ENCODE results near the gene FCRLB.

FCRLB gene

GRCh38 chr1:161727256-161727924, 6.0 kb downstream of the FCRLB start:
- peaks cover 55% of the 10 kb centered on the region for H3K4me1 Mint-ChIP-seq
- H3K9me3 Mint-ChIP-seq, result no peaks in the 10 kb centered on the region
- ATAC-seq (peak; percentile 34), DNase-seq (peak; percentile 40 to 62)
- H3K27me3 Mint-ChIP-seq, result peaks cover 31% of the 10 kb centered on the region
- H3K27ac Mint-ChIP-seq, result peak overlapping the region; percentile 94 to 95
- peak overlapping the region; percentile 81 to 96 for H3K4me3 Mint-ChIP-seq

GRCh38 chr1:161728376-161729226, 7.3 kb downstream of the FCRLB start:
- Mint-ChIP-seq H3K9me3 (no peaks in the 10 kb centered on the region), H3K4me1 (peaks cover 52% of the 10 kb centered on the region), H3K4me3 (peak overlapping the region; percentile 4 to 96), H3K27me3 (peaks cover 20% of the 10 kb centered on the region), H3K27ac (no peak overlapping the region)
- no peak for ATAC-seq
- no peak for DNase-seq

- DNase-seq, result peak; percentile 38 to 56
- Mint-ChIP-seq H3K4me1 (peaks cover 46% of the 10 kb centered on the region), H3K4me3 (peak overlapping the region; percentile 41 to 57), H3K27me3 (peaks cover 12% of the 10 kb centered on the region), H3K27ac (peak overlapping the region in 1 of 2 donors; percentile 47), H3K9me3 (no peaks in the 10 kb centered on the region)
- ATAC-seq, result peak; percentile 70
Observed at GRCh38 chr1:161730050-161730564, 8.8 kb downstream of the FCRLB start.

- Mint-ChIP-seq H3K4me1 (peaks cover 46% of the 10 kb centered on the region), H3K27ac (no peak overlapping the region), H3K9me3 (no peaks in the 10 kb centered on the region), H3K27me3 (peaks cover 15% of the 10 kb centered on the region), H3K4me3 (no peak overlapping the region)
- DNase-seq, result no peak
- ATAC-seq, result no peak
Observed at GRCh38 chr1:161731241-161731640, 9.9 kb downstream of the FCRLB start.

- H3K4me1 Mint-ChIP-seq, result peaks cover 52% of the 10 kb centered on the region
- H3K27ac Mint-ChIP-seq, result no peak overlapping the region
- H3K4me3 Mint-ChIP-seq, result no peak overlapping the region
- H3K9me3 Mint-ChIP-seq, result no peaks in the 10 kb centered on the region
- no peak for DNase-seq
- peaks cover 17% of the 10 kb centered on the region for H3K27me3 Mint-ChIP-seq
- ATAC-seq, result no peak
Observed at GRCh38 chr1:161731981-161732718, 10.8 kb downstream of the FCRLB start.

- H3K4me3 Mint-ChIP-seq, result no peak overlapping the region
- no peak for DNase-seq
- H3K27ac Mint-ChIP-seq, result no peak overlapping the region
- H3K27me3 Mint-ChIP-seq, result peaks cover 17% of the 10 kb centered on the region
- no peak for ATAC-seq
- peaks cover 41% of the 10 kb centered on the region for H3K4me1 Mint-ChIP-seq
- H3K9me3 Mint-ChIP-seq, result no peaks in the 10 kb centered on the region
Observed at GRCh38 chr1:161733526-161733925, 12.2 kb downstream of the FCRLB start.

- Mint-ChIP-seq H3K27ac (no peak overlapping the region), H3K27me3 (peaks cover 17% of the 10 kb centered on the region), H3K4me3 (no peak overlapping the region), H3K9me3 (no peaks in the 10 kb centered on the region), H3K4me1 (peaks cover 42% of the 10 kb centered on the region)
- ATAC-seq (no peak), DNase-seq (no peak)
Observed at GRCh38 chr1:161735837-161736236, 14.5 kb downstream of the FCRLB start.

- peaks cover 42% of the 10 kb centered on the region for H3K4me1 Mint-ChIP-seq
- ATAC-seq (peak; percentile 17), DNase-seq (no peak)
- no peak overlapping the region for H3K27ac Mint-ChIP-seq
- H3K27me3 Mint-ChIP-seq, result peaks cover 17% of the 10 kb centered on the region
- no peak overlapping the region for H3K4me3 Mint-ChIP-seq
- H3K9me3 Mint-ChIP-seq, result no peaks in the 10 kb centered on the region
Observed at GRCh38 chr1:161736335-161736969, 15.1 kb downstream of the FCRLB start.

- Mint-ChIP-seq H3K27ac (no peak overlapping the region), H3K9me3 (no peaks in the 10 kb centered on the region), H3K4me3 (no peak overlapping the region), H3K27me3 (peaks cover 17% of the 10 kb centered on the region), H3K4me1 (peaks cover 42% of the 10 kb centered on the region)
- DNase-seq, result no peak
- ATAC-seq, result no peak
Observed at GRCh38 chr1:161737625-161738024, 16.3 kb downstream of the FCRLB start.

- Mint-ChIP-seq H3K4me3 (peak overlapping the region in 1 of 2 donors; percentile 9), H3K27ac (no peak overlapping the region), H3K27me3 (peaks cover 17% of the 10 kb centered on the region), H3K4me1 (peaks cover 51% of the 10 kb centered on the region), H3K9me3 (no peaks in the 10 kb centered on the region)
- DNase-seq (peak; percentile 48 to 67), ATAC-seq (peak; percentile 91)
Observed at GRCh38 chr1:161738627-161739287, 17.4 kb downstream of the FCRLB start.

- DNase-seq (no peak), ATAC-seq (no peak)
- H3K4me1 Mint-ChIP-seq, result peaks cover 63% of the 10 kb centered on the region
- no peaks in the 10 kb centered on the region for H3K9me3 Mint-ChIP-seq
- no peak overlapping the region for H3K4me3 Mint-ChIP-seq
- H3K27ac Mint-ChIP-seq, result no peak overlapping the region
- peaks cover 15% of the 10 kb centered on the region for H3K27me3 Mint-ChIP-seq
Observed at GRCh38 chr1:161739865-161740566, 18.7 kb downstream of the FCRLB start.

- DNase-seq (no peak), ATAC-seq (no peak)
- no peaks in the 10 kb centered on the region for H3K9me3 Mint-ChIP-seq
- H3K4me1 Mint-ChIP-seq, result peaks cover 62% of the 10 kb centered on the region
- H3K27ac Mint-ChIP-seq, result no peak overlapping the region
- H3K27me3 Mint-ChIP-seq, result peaks cover 14% of the 10 kb centered on the region
- no peak overlapping the region for H3K4me3 Mint-ChIP-seq
Observed at GRCh38 chr1:161740921-161741320, 19.6 kb downstream of the FCRLB start.

GRCh38 chr1:161743231-161743630, 21.9 kb downstream of the FCRLB start:
- no peak overlapping the region for H3K27ac Mint-ChIP-seq
- ATAC-seq, result no peak
- H3K27me3 Mint-ChIP-seq, result peaks cover 16% of the 10 kb centered on the region
- no peaks in the 10 kb centered on the region for H3K9me3 Mint-ChIP-seq
- H3K4me3 Mint-ChIP-seq, result no peak overlapping the region
- DNase-seq, result no peak
- peaks cover 68% of the 10 kb centered on the region for H3K4me1 Mint-ChIP-seq

GRCh38 chr1:161747801-161748200, 26.5 kb downstream of the FCRLB start:
- peaks cover 16% of the 10 kb centered on the region for H3K27me3 Mint-ChIP-seq
- DNase-seq (no peak), ATAC-seq (no peak)
- H3K4me3 Mint-ChIP-seq, result no peak overlapping the region
- H3K4me1 Mint-ChIP-seq, result peaks cover 77% of the 10 kb centered on the region
- no peak overlapping the region for H3K27ac Mint-ChIP-seq
- no peaks in the 10 kb centered on the region for H3K9me3 Mint-ChIP-seq

All from stimulated activated naive CD8-positive, alpha-beta T cell treated with anti-CD3 and anti-CD28 coated beads, Interleukin-15, amount 100 ng/mL, for 72 hours (primary cell).